Spinal cord (tissue), 10 donors: ENCODE results near the gene ACMSD. TPM values are rescaled to one million over a fixed set of nuclear protein-coding genes. Genes with fewer than 3 reads are reported as not detected.
"Not testable (repeated sequence)": the region's sequence is repeated elsewhere in the genome, so short reads cannot be mapped to it uniquely, and the experiment has no call there.

Source experiments
- DNase-seq, 6 donors: peaks; one replicate each; pipeline versions ENCODE4 v3.0.0 to v3.0.0-alpha.2; 2013 to 2015; ENCODE audit warnings: low spot score in 6 of 6, low read depth in 4 of 6
- H3K27ac ChIP-seq: one replicate; pipeline ENCODE4 v1.5.1; 2013; ENCODE audit warnings: low read depth, low read length, control low read depth
- H3K27me3 ChIP-seq: one replicate; pipeline ENCODE4 v1.6.1; 2013; ENCODE audit warnings: low read length; ENCODE audit not compliant: control insufficient read depth, insufficient read depth
- H3K36me3 ChIP-seq: one replicate; pipeline ENCODE4 v1.6.1; 2013; ENCODE audit warnings: low read length; ENCODE audit not compliant: control insufficient read depth, insufficient read depth
- H3K4me1 ChIP-seq: one replicate; pipeline ENCODE4 v1.6.1; 2013; ENCODE audit warnings: low read length; ENCODE audit not compliant: control insufficient read depth, insufficient read depth
- H3K4me3 ChIP-seq: one replicate; pipeline ENCODE4 v1.5.1; 2013; ENCODE audit warnings: low read depth, low read length, control low read depth
- H3K9me3 ChIP-seq: one replicate; pipeline ENCODE4 v1.6.1; 2013; ENCODE audit warnings: low read length; ENCODE audit not compliant: control insufficient read depth, insufficient read depth
- WGBS: methylation state at CpG from one replicate; pipeline ENCODE4 v1.1.5; 2013; ENCODE audit warnings: missing lambda C conversion rate; ENCODE audit not compliant: insufficient coverage; 5-methylcytosine and 5-hydroxymethylcytosine counted together
- polyA plus RNA-seq, 2 donors: library from polyadenylated mRNA; unstranded; fragments of 120-200 nt; gene quantifications; one replicate each; pipeline ENCODE4 v1.2.1, GENCODE V29; 2013; ENCODE audit not compliant: insufficient read length in 2 of 2
- total RNA-seq, 2 donors: library from RNA; depleted of rRNA in 1 of 2; stranded (reverse); fragments of 120-200 nt in 1 of 2; fragments of >200 nt in 1 of 2; gene quantifications; one replicate each; pipeline versions ENCODE4 v1.2.3 to v1.2.4, GENCODE V29; 2013 to 2014
- donor health status: healthy.

The ACMSD gene
- total and polyA plus RNA-seq, 4 donors: 0.40 to 1.1 TPM; not detected in 2

GRCh38 chr2:134845028-134845427, 6.6 kb downstream of the ACMSD start:
- Histone ChIP-seq H3K36me3 (no peaks in the 10 kb centered on the region), H3K27ac (no peak overlapping the region), H3K9me3 (no peaks in the 10 kb centered on the region), H3K27me3 (no peaks in the 10 kb centered on the region), H3K4me3 (no peak overlapping the region), H3K4me1 (no peaks in the 10 kb centered on the region)
- DNase-seq: no peak
- 100% methylated on average over 1 of the region's 2 CpGs for whole genome bisulfite sequencing

DNA sequence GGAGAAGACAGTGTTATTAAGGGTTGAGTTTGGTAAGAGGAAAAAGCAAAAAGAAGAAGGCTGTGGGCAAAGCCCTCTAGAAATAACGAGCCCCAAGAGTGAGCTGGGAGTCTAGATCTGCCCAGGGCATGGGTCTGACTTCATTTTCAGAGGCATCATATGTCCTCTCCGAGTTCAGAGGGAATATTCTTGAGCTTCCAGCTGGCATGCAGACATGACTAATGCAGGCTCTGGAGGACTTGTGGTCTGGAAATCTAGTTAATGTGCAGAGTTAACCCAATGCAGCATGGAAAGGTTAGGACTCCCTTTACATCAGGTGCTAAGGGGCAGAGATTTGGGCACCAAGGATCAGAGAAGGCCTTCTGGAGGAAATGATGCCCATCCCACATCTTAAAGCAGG, 7.3 kb downstream of the ACMSD start:
- Histone ChIP-seq H3K27me3 (no peaks in the 10 kb centered on the region), H3K4me1 (no peaks in the 10 kb centered on the region), H3K27ac (no peak overlapping the region), H3K36me3 (no peaks in the 10 kb centered on the region), H3K9me3 (no peaks in the 10 kb centered on the region), H3K4me3 (no peak overlapping the region)
- WGBS: 58% methylated on average over 2 of the region's 2 CpGs
- no peak for DNase-seq

GRCh38 chr2:134846213-134846612, 7.8 kb downstream of the ACMSD start:
- Histone ChIP-seq H3K4me3 (no peak overlapping the region), H3K27ac (no peak overlapping the region), H3K9me3 (no peaks in the 10 kb centered on the region), H3K4me1 (no peaks in the 10 kb centered on the region), H3K36me3 (no peaks in the 10 kb centered on the region), H3K27me3 (no peaks in the 10 kb centered on the region)
- DNase-seq: no peak
- WGBS: no CpG with 5 or more reads among the region's 1 CpG

DNA sequence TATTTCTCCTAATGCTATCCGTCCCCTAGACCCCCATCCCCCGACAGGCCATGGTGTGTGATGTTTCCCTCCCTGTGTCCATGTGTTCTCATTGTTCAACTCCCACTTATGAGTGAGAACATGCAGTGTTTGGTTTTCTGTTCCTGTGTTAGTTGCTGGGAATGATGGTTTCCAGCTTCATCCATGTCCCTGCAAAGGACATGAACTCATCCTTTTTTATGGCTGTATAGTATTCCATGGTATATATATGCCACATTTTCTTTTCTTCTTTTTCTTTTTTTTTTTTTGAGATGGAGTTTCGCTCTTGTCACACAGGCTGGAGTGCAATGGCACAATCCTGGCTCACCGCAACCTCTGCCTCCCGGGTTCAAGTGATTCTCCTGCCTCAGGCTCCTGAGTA, 9.2 kb downstream of the ACMSD start:
- not testable (repeated sequence) for H3K4me3 ChIP-seq, DNase-seq, H3K27me3 ChIP-seq, H3K36me3 ChIP-seq, H3K4me1 ChIP-seq, H3K27ac ChIP-seq, H3K9me3 ChIP-seq
- WGBS: 100% methylated on average over 2 of the region's 5 CpGs

DNA sequence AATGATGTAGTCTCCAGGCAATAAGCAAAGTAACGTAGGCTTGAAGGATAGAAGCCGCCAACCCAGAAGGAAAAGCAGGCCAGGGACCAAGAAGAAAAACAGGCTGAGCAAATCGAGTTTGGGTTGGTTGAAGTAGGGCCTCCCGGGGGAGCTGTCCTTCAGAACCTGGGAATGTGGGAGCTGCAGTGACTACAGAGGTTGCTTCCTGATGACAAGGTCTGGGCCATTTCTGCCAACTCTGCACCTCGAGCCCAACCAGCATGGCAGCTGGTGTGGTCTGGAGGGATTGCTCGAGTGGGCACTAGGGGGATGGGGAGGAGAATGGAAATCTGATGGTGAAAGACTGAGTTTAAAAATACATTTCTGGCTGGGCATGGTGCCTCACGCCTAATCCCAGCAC, 14.1 kb downstream of the ACMSD start:
- no peak overlapping the region for H3K27ac ChIP-seq
- WGBS: 97% methylated on average over 7 of the region's 7 CpGs
- H3K36me3 ChIP-seq: no peaks in the 10 kb centered on the region

DNA sequence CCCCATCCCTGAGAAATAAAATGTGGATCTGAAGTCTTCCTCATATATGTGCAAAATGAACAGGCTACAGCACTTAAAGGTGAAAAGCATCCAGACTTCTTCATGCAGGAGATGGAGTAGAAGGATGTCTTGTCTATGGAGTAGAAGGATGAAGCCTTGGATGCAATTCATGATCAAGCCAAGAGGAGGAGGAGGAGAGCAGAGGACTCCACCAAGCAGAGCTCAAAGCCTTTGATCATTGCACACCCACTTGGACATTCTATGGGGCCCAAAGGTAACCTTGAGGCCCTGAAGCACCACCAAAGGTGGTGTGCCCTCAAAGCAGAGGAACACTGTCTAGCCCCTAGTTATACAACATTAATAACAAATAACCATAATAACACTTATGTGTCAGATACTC, 17.3 kb downstream of the ACMSD start:
- Histone ChIP-seq H3K4me1 (no peaks in the 10 kb centered on the region), H3K27me3 (no peaks in the 10 kb centered on the region), H3K9me3 (no peaks in the 10 kb centered on the region), H3K4me3 (no peak overlapping the region), H3K27ac (no peak overlapping the region), H3K36me3 (no peaks in the 10 kb centered on the region)
- no peak for DNase-seq

More for the DNA sequence above, 14.1 kb downstream of the ACMSD start:
- no peaks in the 10 kb centered on the region for H3K4me1 ChIP-seq
- H3K27me3 ChIP-seq: no peaks in the 10 kb centered on the region
- H3K9me3 ChIP-seq: no peaks in the 10 kb centered on the region
- no peak for DNase-seq
- H3K4me3 ChIP-seq: no peak overlapping the region

GRCh38 chr2:134858245-134858644, 19.8 kb downstream of the ACMSD start:
- no peaks in the 10 kb centered on the region for H3K27me3 ChIP-seq
- no peaks in the 10 kb centered on the region for H3K36me3 ChIP-seq
- H3K4me3 ChIP-seq: no peak overlapping the region
- DNase-seq: no peak
- no peaks in the 10 kb centered on the region for H3K9me3 ChIP-seq
- no peaks in the 10 kb centered on the region for H3K4me1 ChIP-seq
- no peak overlapping the region for H3K27ac ChIP-seq

- H3K27ac ChIP-seq: no peak overlapping the region
Observed at GRCh38 chr2:134861173-134861572, 22.8 kb downstream of the ACMSD start.

DNA sequence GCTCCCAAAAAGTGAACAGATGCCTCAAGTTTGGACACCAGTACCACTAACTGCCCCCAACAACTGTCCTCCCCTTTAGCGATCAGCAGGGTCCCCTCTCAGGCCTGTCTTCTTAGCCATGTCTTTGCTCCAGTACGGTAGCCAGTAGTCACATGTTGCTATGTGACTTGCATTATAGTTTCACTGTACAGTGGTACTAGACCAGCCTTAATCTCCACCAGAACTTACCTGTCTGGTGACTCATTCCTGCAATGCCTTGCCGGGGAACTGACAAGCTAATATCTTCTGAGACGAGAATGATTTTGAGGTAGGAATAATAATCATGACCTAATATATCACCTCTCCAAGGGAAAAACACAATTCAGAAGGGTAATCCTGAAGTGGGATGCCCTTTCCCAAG, 23.7 kb downstream of the ACMSD start:
- no CpG with 5 or more reads among the region's 4 CpGs for WGBS
- DNase-seq: no peak
- no peaks in the 10 kb centered on the region for H3K27me3 ChIP-seq
- H3K36me3 ChIP-seq: peaks cover 3% of the 10 kb centered on the region
- no peak overlapping the region for H3K27ac ChIP-seq
- H3K9me3 ChIP-seq: no peaks in the 10 kb centered on the region
- no peaks in the 10 kb centered on the region for H3K4me1 ChIP-seq
- H3K4me3 ChIP-seq: no peak overlapping the region

More at GRCh38 chr2:134861173-134861572, 22.8 kb downstream of the ACMSD start:
- Histone ChIP-seq H3K9me3 (no peaks in the 10 kb centered on the region), H3K4me3 (no peak overlapping the region), H3K36me3 (peaks cover 3% of the 10 kb centered on the region), H3K27me3 (no peaks in the 10 kb centered on the region), H3K4me1 (no peaks in the 10 kb centered on the region)
- no CpG with 5 or more reads among the region's 3 CpGs for WGBS
- DNase-seq: no peak

DNA sequence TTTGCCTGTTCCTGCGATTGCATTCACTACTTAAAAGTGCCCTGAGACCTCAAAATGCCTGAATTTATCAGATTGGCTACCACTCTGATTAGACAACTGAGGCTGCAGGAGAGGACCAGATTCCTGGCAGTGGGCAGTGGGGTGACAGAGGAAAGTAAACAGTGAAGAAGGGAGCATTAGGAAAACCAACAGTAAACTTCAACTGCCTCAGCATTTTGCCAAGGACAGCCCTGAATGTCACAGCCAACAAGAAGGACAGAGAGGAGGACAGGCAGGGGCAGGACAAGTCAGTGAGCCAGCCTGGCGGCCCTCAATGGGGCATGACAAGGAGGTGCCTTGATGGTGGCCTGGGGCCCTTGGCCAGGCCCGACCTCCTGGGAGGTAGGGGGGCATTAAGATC, 24.3 kb downstream of the ACMSD start:
- 94% methylated on average over 2 of the region's 3 CpGs for WGBS
- no peak overlapping the region for H3K4me3 ChIP-seq
- no peaks in the 10 kb centered on the region for H3K4me1 ChIP-seq
- no peaks in the 10 kb centered on the region for H3K9me3 ChIP-seq
- no peaks in the 10 kb centered on the region for H3K27me3 ChIP-seq
- DNase-seq: no peak
- H3K27ac ChIP-seq: no peak overlapping the region
- H3K36me3 ChIP-seq: peaks cover 3% of the 10 kb centered on the region
